HCT116 (cell line): Measurements from ENCODE around the gene ARMH1. TPM values are rescaled to one million over a fixed set of nuclear protein-coding genes. Genes with fewer than 3 reads are reported as not detected.
A peak's percentile ranks its signal among the peaks of the same experiment; 100 is the strongest.

Source experiments
- ATAC-seq: fragments of 200-7000 bp; cut with Tn5 transposase; 2 replicates; pipeline ENCODE4 v1.9.1; 2020; ENCODE audit warnings: mild to moderate bottlenecking, moderate library complexity
- BruUV-seq: library from RNA; stranded (reverse); fragments of 400-500 nt; replicated peaks from 2 replicates; lab custom pipeline; 2021; lab: Mats Ljungman, UMichigan
- CTCF ChIA-PET: fragments of 300-600 bp; sonication (Branson Sonifier 250); formaldehyde crosslinking; loops from one replicate; lab custom pipeline; 2021; ENCODE audit warnings: antibody characterized with exemption; lab: Charles Lee
- POLR2A ChIA-PET: fragments of 300-600, 350-600 bp; sonication (Branson Sonifier 250); formaldehyde crosslinking; loops from one replicate; lab custom pipeline; 2021; ENCODE audit warnings: antibody characterized with exemption; lab: Charles Lee
- RAD21 ChIA-PET, 2 experiments: fragments of 300-600 bp; sonication (Branson Sonifier 250); formaldehyde crosslinking; loops; one replicate each; lab custom pipeline; 2023; ENCODE audit warnings: low total read pairs in 2 of 2; ENCODE audit not compliant: uncharacterized antibody in 2 of 2, unreplicated experiment in 2 of 2, low non-redundant PET in 1 of 2; lab: Charles Lee
- DNase-seq: peaks from one replicate; pipeline ENCODE4 v3.0.0-alpha.2; 2010; ENCODE audit warnings: low read depth, low spot score
- H2AFZ ChIP-seq: fragments of 200-600 bp; shearing (Covaris generic), sonication (generic); 2 replicates; pipeline ENCODE4 v1.6.1; 2017; ENCODE audit warnings: low read depth, mixed run types, mixed read lengths, antibody characterized with exemption, low read length; ENCODE audit not compliant: poor library complexity, severe bottlenecking
- H3K27ac ChIP-seq: 2 replicates; pipeline ENCODE4 v1.5.1; 2012; ENCODE audit warnings: low read depth, low read length
- H3K27me3 ChIP-seq: fragments of 200-600 bp; sonication (generic); 2 replicates; pipeline ENCODE4 v1.6.1; 2016; ENCODE audit warnings: mixed run types, low read length, mixed read lengths; ENCODE audit not compliant: insufficient read depth
- H3K36me3 ChIP-seq, 2 experiments: fragments of 200-500 bp in 1 of 2; fragments of 200-600 bp in 1 of 2; sonication (Bioruptor generic) in 1 of 2; sonication (generic) in 1 of 2; 2 replicates each; pipeline versions ENCODE4 v1.5.1 to v1.6.1; 2014 to 2016; ENCODE audit warnings: low read length in 2 of 2, inconsistent platforms in 1 of 2, mixed read lengths in 1 of 2, mixed run types in 1 of 2; ENCODE audit not compliant: insufficient read depth in 2 of 2, control insufficient read depth in 1 of 2
- H3K4me1 ChIP-seq, 2 experiments: fragments of 200-600 bp in 1 of 2; sonication (generic) in 1 of 2; 2 replicates each; pipeline versions ENCODE4 v1.5.1 to v1.6.1; 2012 to 2017; ENCODE audit warnings: low read length in 2 of 2, inconsistent platforms in 1 of 2, mild to moderate bottlenecking in 1 of 2, mixed read lengths in 1 of 2, mixed run types in 1 of 2, moderate library complexity in 1 of 2; ENCODE audit not compliant: insufficient read depth in 2 of 2, control insufficient read depth in 1 of 2
- H3K4me2 ChIP-seq: fragments of 200-600 bp; sonication (generic); 2 replicates; pipeline ENCODE4 v1.6.1; 2017; ENCODE audit warnings: mixed run types, low read length, mixed read lengths
- H3K4me3 ChIP-seq, 2 experiments: fragments of 200-600 bp in 1 of 2; sonication (generic) in 1 of 2; replicated peaks in 1 of 2; 2 replicates each; pipeline ENCODE4 v1.5.1; 2011 to 2016; ENCODE audit warnings: low read length in 2 of 2, control low read depth in 1 of 2, low read depth in 1 of 2, mild to moderate bottlenecking in 1 of 2, mixed read lengths in 1 of 2, mixed run types in 1 of 2
- H3K79me2 ChIP-seq: fragments of 200-600 bp; sonication (generic); 2 replicates; pipeline ENCODE4 v1.6.1; 2017; ENCODE audit warnings: mild to moderate bottlenecking, mixed run types, low read length, moderate library complexity, mixed read lengths; ENCODE audit not compliant: insufficient read depth
- H3K9ac ChIP-seq: fragments of 200-600 bp; sonication (generic); 2 replicates; pipeline ENCODE4 v1.6.1; 2016; ENCODE audit warnings: low read length, mixed read lengths
- H3K9me2 ChIP-seq: fragments of 200-600 bp; sonication (generic), shearing (Covaris generic); 2 replicates; pipeline ENCODE4 v1.6.1; 2017; ENCODE audit warnings: mixed run types, mild to moderate bottlenecking, moderate library complexity; ENCODE audit not compliant: insufficient read depth
- H3K9me3 ChIP-seq, 2 experiments: fragments of 200-500 bp in 1 of 2; fragments of 200-600 bp in 1 of 2; sonication (Bioruptor generic) in 1 of 2; sonication (generic) in 1 of 2; 2 replicates each; pipeline ENCODE4 v1.6.1; 2014 to 2017; ENCODE audit warnings: low read length in 2 of 2, mixed read lengths in 2 of 2, inconsistent platforms in 1 of 2, low read depth in 1 of 2, mild to moderate bottlenecking in 1 of 2, mixed run types in 1 of 2, moderate library complexity in 1 of 2; ENCODE audit not compliant: control insufficient read depth in 1 of 2, insufficient read depth in 1 of 2
- H4K20me1 ChIP-seq: fragments of 200-600 bp; sonication (generic), shearing (Covaris generic); 2 replicates; pipeline ENCODE4 v1.6.1; 2017; ENCODE audit warnings: mixed run types, mild to moderate bottlenecking, moderate library complexity; ENCODE audit not compliant: insufficient read depth
- CBX3 ChIP-seq: IDR thresholded peaks from 2 replicates; pipeline ENCODE4 v1.6.1; 2012; ENCODE audit warnings: low read depth
- CTCF ChIP-seq, 3 experiments: fragments of 200-600 bp in 1 of 3; sonication (generic) in 1 of 3; IDR thresholded peaks in 2 of 3; conservative IDR thresholded peaks in 1 of 3; 2 replicates each; pipeline ENCODE4 v1.5.1; 2012 to 2017; ENCODE audit warnings: low read depth in 2 of 3, low read length in 2 of 3, antibody characterized with exemption in 1 of 3, borderline replicate concordance in 1 of 3, control low read depth in 1 of 3, mild to moderate bottlenecking in 1 of 3, mixed read lengths in 1 of 3, mixed run types in 1 of 3, moderate library complexity in 1 of 3; ENCODE audit not compliant: insufficient read depth in 1 of 3
- ELF1 ChIP-seq: IDR thresholded peaks from 2 replicates; pipeline ENCODE4 v1.6.1; 2012; ENCODE audit warnings: low read depth, borderline replicate concordance
- EZH2phosphoT487 ChIP-seq: fragments of 200-600 bp; IDR thresholded peaks from 2 replicates; pipeline ENCODE4 v1.6.1; 2018; ENCODE audit warnings: antibody characterized with exemption, borderline replicate concordance
- MAX ChIP-seq: IDR thresholded peaks from 2 replicates; pipeline ENCODE4 v1.6.1; 2012
- RAD21 ChIP-seq: IDR thresholded peaks from 2 replicates; pipeline ENCODE4 v1.6.1; 2012; ENCODE audit warnings: low read depth, mild to moderate bottlenecking
- SIN3A ChIP-seq: IDR thresholded peaks from 2 replicates; pipeline ENCODE4 v1.6.1; 2012; ENCODE audit warnings: low read depth
- TCF7L2 ChIP-seq: IDR thresholded peaks from 2 replicates; pipeline ENCODE4 v1.7.0; 2011; ENCODE audit warnings: borderline replicate concordance, inconsistent platforms; ENCODE audit not compliant: insufficient read depth, insufficient read length; ENCODE audit errors: extremely low read depth
- intact Hi-C: fragments of 100-400 bp; cut with micrococcal nuclease; formaldehyde crosslinking; loops from 2 replicates; pipeline ENCODE4 v1.10.0; 2022
- total RNA-seq: library from RNA; stranded (reverse); gene quantifications from one replicate; pipeline ENCODE4 v1.2.1, GENCODE V29; 2021; ENCODE audit not compliant: unreplicated experiment

Gene ARMH1
- total RNA-seq, 1 experiment from 2014 or later: 3.2 TPM

- POLR2A ChIA-PET: no interaction called here
- H3K4me1 ChIP-seq: peaks cover 16 to 27% of the 10 kb centered on the region in 2 experiments
- RAD21 ChIA-PET: no interaction called here
- 0 out of 2 replicates have a peak, but pooled peaks cover 4% of the 10 kb centered on the region for H3K27me3 ChIP-seq
- peak overlapping the region; percentile 55 for H2AFZ ChIP-seq
- CTCF ChIA-PET: interaction anchor here (0.6 to 1.1 kb wide), 2 partner anchors 82 to 687 kb away, joined by 3 to 4 read pairs; no protein-coding TSS in a partner anchor
- H3K9me2 ChIP-seq: no peaks in the 10 kb centered on the region
- H3K9me3 ChIP-seq: no peaks in the 10 kb centered on the region
- peak overlapping the region; percentile 42 for H3K4me2 ChIP-seq
- H4K20me1 ChIP-seq: no peaks in the 10 kb centered on the region
- peak; percentile 20 for ATAC-seq
- H3K9ac ChIP-seq: no peak overlapping the region
- no TSS peak for BruUV-seq
- intact Hi-C loops: no loop called here
- TF ChIP-seq ELF1: no peak
- TF ChIP-seq EZH2phosphoT487: no peak
- TF ChIP-seq MAX: no peak
- TF ChIP-seq SIN3A: no peak
- TF ChIP-seq TCF7L2: no peak
- TF ChIP-seq, all 23 proteins: peak for 0
- DNase-seq: no peak
- Histone ChIP-seq H3K27ac (no peak overlapping the region), H3K36me3 (no peaks in the 10 kb centered on the region), H3K79me2 (no peaks in the 10 kb centered on the region), H3K4me3 (no peak overlapping the region)
Measured at GRCh38 chr1:44714532-44714931, 40.0 kb downstream of the ARMH1 start.

GRCh38 chr1:44714944-44715571 lies 40.5 kb downstream of the ARMH1 start:
- TF ChIP-seq RAD21: peak; percentile 78
- peak; percentile 11 for TF ChIP-seq TCF7L2
- peak; percentile 69 to 94 (median 92) for TF ChIP-seq CTCF (IDR thresholded peaks at IDR 0.05 in 2 of 3, conservative IDR thresholded peaks at IDR 0.05 in 1 of 3; ENCODE audit: borderline replicate concordance in 1 of 3, insufficient read depth in 1 of 3, low read depth in 2 of 3, low read length in 2 of 3)
- TF ChIP-seq CBX3: no peak
- RAD21 ChIA-PET: no interaction called here
- intact Hi-C loops: no loop called here
- CTCF ChIA-PET: interaction anchor here (0.6 to 1.1 kb wide), 2 partner anchors 83 to 687 kb away, joined by 3 to 4 read pairs; no protein-coding TSS in a partner anchor
- Histone ChIP-seq H3K36me3 (no peaks in the 10 kb centered on the region), H3K4me2 (peak overlapping the region; percentile 42), H2AFZ (peak overlapping the region; percentile 55), H3K9me3 (no peaks in the 10 kb centered on the region), H4K20me1 (no peaks in the 10 kb centered on the region), H3K4me1 (peaks cover 16 to 27% of the 10 kb centered on the region in 2 experiments), H3K9me2 (no peaks in the 10 kb centered on the region), H3K27ac (no peak overlapping the region), H3K9ac (no peak overlapping the region), H3K4me3 (no peak overlapping the region), H3K79me2 (no peaks in the 10 kb centered on the region), H3K27me3 (0 out of 2 replicates have a peak, but pooled peaks cover 4% of the 10 kb centered on the region)
- DNase-seq: no peak
- ATAC-seq: peak; percentile 79
- no TSS peak for BruUV-seq
- POLR2A ChIA-PET: no interaction called here
